HepG2 (cell line): ENCODE measurements around the gene CHID1. TPM values are rescaled to one million over a fixed set of nuclear protein-coding genes. Genes with fewer than 3 reads are reported as not detected.

ENCODE experiments used
- ELF4 ChIP-seq: sonication (generic); formaldehyde crosslinking; IDR thresholded peaks from 2 replicates; pipeline ENCODE4 v1.5.0; 2020; ENCODE audit warnings: missing genetic modification reagents, mild to moderate bottlenecking, moderate library complexity, borderline replicate concordance
- FOXP1 ChIP-seq, 2 experiments: fragments of 450-650 bp in 1 of 2; IDR thresholded peaks; 2 replicates each; pipeline ENCODE4 v1.6.1; 2017 to 2018; ENCODE audit warnings: antibody characterized with exemption in 1 of 2
- MAFG ChIP-seq: sonication (generic); formaldehyde crosslinking; IDR thresholded peaks from 2 replicates; pipeline ENCODE4 v1.5.1; 2020; ENCODE audit warnings: mild to moderate bottlenecking, missing genetic modification reagents
- MEF2D ChIP-seq: sonication (generic); formaldehyde crosslinking; IDR thresholded peaks from 2 replicates; pipeline ENCODE4 v1.5.1; 2020; ENCODE audit warnings: mild to moderate bottlenecking, missing genetic modification reagents
- MXD4 ChIP-seq: IDR thresholded peaks from 2 replicates; pipeline ENCODE4 v1.6.1; 2016; ENCODE audit warnings: mild to moderate bottlenecking, missing biosample characterization, missing genetic modification reagents
- PTBP1 ChIP-seq: fragments of 200-400 bp; formaldehyde crosslinking; IDR thresholded peaks from 2 replicates; pipeline ENCODE4 v1.6.1; 2018; ENCODE audit warnings: low read length, low read depth; ENCODE audit not compliant: poor library complexity, severe bottlenecking
- RFX1 ChIP-seq: fragments of 450-650 bp; IDR thresholded peaks from 2 replicates; pipeline ENCODE4 v1.6.1; 2017
- SP2 ChIP-seq: sonication (generic); formaldehyde crosslinking; IDR thresholded peaks from 2 replicates; pipeline ENCODE4 v1.5.1; 2020; ENCODE audit warnings: mild to moderate bottlenecking, missing genetic modification reagents
- SRSF4 ChIP-seq: fragments of 200-400 bp; formaldehyde crosslinking; IDR thresholded peaks from one replicate; pipeline ENCODE4 v1.6.1; 2018; ENCODE audit warnings: mild to moderate bottlenecking, low read depth, low read length, moderate library complexity; ENCODE audit not compliant: poor library complexity, severe bottlenecking
- THAP11 ChIP-seq: IDR thresholded peaks from 2 replicates; pipeline ENCODE4 v1.6.1; 2016; ENCODE audit warnings: missing biosample characterization, missing genetic modification reagents
- YEATS2 ChIP-seq: sonication (generic); formaldehyde crosslinking; IDR thresholded peaks from 2 replicates; pipeline ENCODE4 v1.4.0; 2020; ENCODE audit warnings: missing genetic modification reagents, borderline replicate concordance
- ZFP62 ChIP-seq: sonication (generic); formaldehyde crosslinking; IDR thresholded peaks from 2 replicates; pipeline ENCODE4 v1.4.0; 2020; ENCODE audit warnings: missing genetic modification reagents
- ZNF180 ChIP-seq: sonication (generic); formaldehyde crosslinking; IDR thresholded peaks from 2 replicates; pipeline ENCODE4 v1.4.0; 2020; ENCODE audit warnings: low read depth, missing genetic modification reagents, borderline replicate concordance
- ZNF3 ChIP-seq: IDR thresholded peaks from 2 replicates; pipeline ENCODE4 v1.7.0; 2017; ENCODE audit warnings: inconsistent platforms
- ZNF343 ChIP-seq: sonication (generic); formaldehyde crosslinking; IDR thresholded peaks from 2 replicates; pipeline ENCODE4 v1.4.0; 2020; ENCODE audit warnings: mild to moderate bottlenecking, missing genetic modification reagents
- ZNF674 ChIP-seq: sonication (generic); formaldehyde crosslinking; IDR thresholded peaks from 2 replicates; pipeline ENCODE4 v1.5.0; 2020; ENCODE audit warnings: low read depth, mild to moderate bottlenecking, missing genetic modification reagents
- ZNF788 ChIP-seq: sonication (generic); formaldehyde crosslinking; IDR thresholded peaks from 2 replicates; pipeline ENCODE4 v1.5.0; 2020; ENCODE audit warnings: mild to moderate bottlenecking, missing genetic modification reagents, borderline replicate concordance
- ZNF790 ChIP-seq: sonication (generic); formaldehyde crosslinking; IDR thresholded peaks from 2 replicates; pipeline ENCODE4 v1.8.0; 2022; ENCODE audit warnings: missing genetic modification reagents, mild to moderate bottlenecking, borderline replicate concordance
- ZNF891 ChIP-seq: sonication (generic); formaldehyde crosslinking; IDR thresholded peaks from 2 replicates; pipeline ENCODE4 v1.5.0; 2020; ENCODE audit warnings: mild to moderate bottlenecking, missing genetic modification reagents
- polyA plus RNA-seq, 8 experiments: library from polyadenylated mRNA; depleted of rRNA in 3 of 8; stranded (reverse) in 7 of 8; unstranded in 1 of 8; fragments of >200 nt; fragmentation: Illumina TruSeq in 4 of 8; extraction: Trizol in 4 of 8; gene quantifications; 2 replicates each; pipeline versions ENCODE4 v1.2.1 to v1.2.3, GENCODE V29; 2011 to 2016; ENCODE audit warnings: low read depth in 4 of 8, missing spikeins in 1 of 8, mixed read lengths in 1 of 8; ENCODE audit not compliant: insufficient read depth in 1 of 8
- total RNA-seq, 5 experiments: library from RNA; depleted of rRNA; stranded (reverse); fragments of >200 nt; fragmentation: Illumina TruSeq; extraction: Trizol; gene quantifications; 2 replicates each; pipeline ENCODE4 v1.2.3, GENCODE V29; 2016; ENCODE audit warnings: low read depth in 1 of 5
- TF ChIP-seq, protein P1 (sequence below): IDR thresholded peaks from 2 replicates; pipeline ENCODE4 v1.6.1; 2016; ENCODE audit warnings: low read depth, borderline replicate concordance
- TF ChIP-seq, protein P2 (sequence below): sonication (generic); formaldehyde crosslinking; IDR thresholded peaks from 2 replicates; pipeline ENCODE4 v1.8.0; 2022; ENCODE audit warnings: mild to moderate bottlenecking, missing genetic modification reagents; ENCODE audit not compliant: insufficient replicate concordance
- TF ChIP-seq, protein P3 (sequence below): sonication (generic); formaldehyde crosslinking; IDR thresholded peaks from 2 replicates; pipeline ENCODE4 v1.4.0; 2020; ENCODE audit warnings: mild to moderate bottlenecking, missing genetic modification reagents
- TF ChIP-seq, protein P4 (sequence below): sonication (generic); formaldehyde crosslinking; conservative IDR thresholded peaks from 2 replicates; pipeline ENCODE4 v1.4.0; 2020; ENCODE audit warnings: missing genetic modification reagents
- TF ChIP-seq, protein P5 (sequence below): sonication (generic); formaldehyde crosslinking; IDR thresholded peaks from 2 replicates; pipeline ENCODE4 v1.5.1; 2020; ENCODE audit warnings: missing genetic modification reagents, mild to moderate bottlenecking, borderline replicate concordance

The CHID1 gene
- total and polyA plus RNA-seq, 2 of the 13 experiments (the other 11 are each of a cell fraction or from before 2014, with no cell fraction given): 65.1 to 93.6 TPM

DNA sequence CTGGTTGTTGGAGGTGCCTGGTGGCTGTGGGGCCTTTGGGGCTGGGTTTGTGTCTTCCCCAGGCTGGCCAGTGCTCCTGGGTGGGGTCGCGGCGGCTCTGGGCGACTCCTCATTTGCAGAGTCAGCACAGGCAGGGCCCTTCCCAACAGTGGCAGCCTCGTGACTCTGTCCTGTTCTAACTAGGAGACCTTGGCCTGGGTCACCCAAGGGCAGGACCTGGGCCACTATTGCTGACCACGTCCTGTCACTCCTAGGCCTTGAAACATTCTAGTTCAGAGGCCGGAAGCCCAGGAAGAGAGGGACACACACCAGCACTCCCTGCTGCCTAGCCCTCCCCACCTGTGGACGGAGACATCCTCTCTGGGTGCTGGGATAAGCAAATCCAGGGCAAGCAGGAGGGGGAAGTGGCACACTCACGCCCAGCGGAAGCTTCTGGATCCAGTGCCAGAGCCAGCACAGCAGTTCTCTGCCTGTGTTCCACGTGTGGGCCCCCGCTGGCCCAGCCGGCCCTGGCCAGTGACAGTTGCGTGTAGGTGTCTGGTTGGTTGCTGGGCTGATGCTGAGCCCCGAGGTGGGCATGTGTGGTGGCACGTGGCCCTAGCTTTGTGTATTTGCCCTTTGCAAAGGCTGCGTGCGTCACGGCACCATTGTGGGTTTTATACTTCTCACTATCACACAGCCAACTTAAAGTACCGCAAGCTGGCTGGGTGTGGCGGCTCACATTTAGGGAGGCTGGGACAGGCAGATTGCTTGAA, 4.3 kb upstream of the CHID1 start (continued):
- TF ChIP-seq ZNF788 (CRISPR knock-in tag) (peak; percentile 75; the same call in 1 of the 2 replicates), SRSF4 (no peak), YEATS2 (CRISPR knock-in tag) (peak; percentile 31; the same call in 1 of the 2 replicates), RFX1 (no peak), THAP11 (0 out of 2 replicates have a peak, but pooled peaks have one; percentile 45), ZNF3 (CRISPR knock-in tag) (no peak), SP2 (no peak), ZNF674 (CRISPR knock-in tag) (no peak), ZFP62 (no peak), MAFG (peak; percentile 79), ZNF891 (CRISPR knock-in tag) (peak; percentile 57; the same call in 1 of the 2 replicates), MEF2D (peak; percentile 15; the same call in 1 of the 2 replicates), PTBP1 (no peak), ZNF790 (CRISPR knock-in tag) (no peak), ZNF180 (no peak), ZNF343 (CRISPR knock-in tag) (no peak), FOXP1 (IDR thresholded peaks at IDR 0.05) (no peak), FOXP1 (CRISPR knock-in tag; IDR thresholded peaks at IDR 0.05) (no peak), ELF4 (CRISPR knock-in tag) (no peak), MXD4 (CRISPR knock-in tag) (peak; percentile 17; the same call in 1 of the 2 replicates)
- TF ChIP-seq, protein P1, sequence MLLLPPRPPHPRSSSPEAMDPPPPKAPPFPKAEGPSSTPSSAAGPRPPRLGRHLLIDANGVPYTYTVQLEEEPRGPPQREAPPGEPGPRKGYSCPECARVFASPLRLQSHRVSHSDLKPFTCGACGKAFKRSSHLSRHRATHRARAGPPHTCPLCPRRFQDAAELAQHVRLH (CRISPR knock-in tag): peak; percentile 40; the same call in 1 of the 2 replicates
- TF ChIP-seq, protein P2, sequence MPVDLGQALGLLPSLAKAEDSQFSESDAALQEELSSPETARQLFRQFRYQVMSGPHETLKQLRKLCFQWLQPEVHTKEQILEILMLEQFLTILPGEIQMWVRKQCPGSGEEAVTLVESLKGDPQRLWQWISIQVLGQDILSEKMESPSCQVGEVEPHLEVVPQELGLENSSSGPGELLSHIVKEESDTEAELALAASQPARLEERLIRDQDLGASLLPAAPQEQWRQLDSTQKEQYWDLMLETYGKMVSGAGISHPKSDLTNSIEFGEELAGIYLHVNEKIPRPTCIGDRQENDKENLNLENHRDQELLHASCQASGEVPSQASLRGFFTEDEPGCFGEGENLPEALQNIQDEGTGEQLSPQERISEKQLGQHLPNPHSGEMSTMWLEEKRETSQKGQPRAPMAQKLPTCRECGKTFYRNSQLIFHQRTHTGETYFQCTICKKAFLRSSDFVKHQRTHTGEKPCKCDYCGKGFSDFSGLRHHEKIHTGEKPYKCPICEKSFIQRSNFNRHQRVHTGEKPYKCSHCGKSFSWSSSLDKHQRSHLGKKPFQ (CRISPR knock-in tag): peak; percentile 46
- TF ChIP-seq, protein P3, sequence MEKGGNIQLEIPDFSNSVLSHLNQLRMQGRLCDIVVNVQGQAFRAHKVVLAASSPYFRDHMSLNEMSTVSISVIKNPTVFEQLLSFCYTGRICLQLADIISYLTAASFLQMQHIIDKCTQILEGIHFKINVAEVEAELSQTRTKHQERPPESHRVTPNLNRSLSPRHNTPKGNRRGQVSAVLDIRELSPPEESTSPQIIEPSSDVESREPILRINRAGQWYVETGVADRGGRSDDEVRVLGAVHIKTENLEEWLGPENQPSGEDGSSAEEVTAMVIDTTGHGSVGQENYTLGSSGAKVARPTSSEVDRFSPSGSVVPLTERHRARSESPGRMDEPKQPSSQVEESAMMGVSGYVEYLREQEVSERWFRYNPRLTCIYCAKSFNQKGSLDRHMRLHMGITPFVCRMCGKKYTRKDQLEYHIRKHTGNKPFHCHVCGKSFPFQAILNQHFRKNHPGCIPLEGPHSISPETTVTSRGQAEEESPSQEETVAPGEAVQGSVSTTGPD (CRISPR knock-in tag): no peak
- TF ChIP-seq, protein P4, sequence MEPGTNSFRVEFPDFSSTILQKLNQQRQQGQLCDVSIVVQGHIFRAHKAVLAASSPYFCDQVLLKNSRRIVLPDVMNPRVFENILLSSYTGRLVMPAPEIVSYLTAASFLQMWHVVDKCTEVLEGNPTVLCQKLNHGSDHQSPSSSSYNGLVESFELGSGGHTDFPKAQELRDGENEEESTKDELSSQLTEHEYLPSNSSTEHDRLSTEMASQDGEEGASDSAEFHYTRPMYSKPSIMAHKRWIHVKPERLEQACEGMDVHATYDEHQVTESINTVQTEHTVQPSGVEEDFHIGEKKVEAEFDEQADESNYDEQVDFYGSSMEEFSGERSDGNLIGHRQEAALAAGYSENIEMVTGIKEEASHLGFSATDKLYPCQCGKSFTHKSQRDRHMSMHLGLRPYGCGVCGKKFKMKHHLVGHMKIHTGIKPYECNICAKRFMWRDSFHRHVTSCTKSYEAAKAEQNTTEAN (CRISPR knock-in tag): no peak
- TF ChIP-seq, protein P5, sequence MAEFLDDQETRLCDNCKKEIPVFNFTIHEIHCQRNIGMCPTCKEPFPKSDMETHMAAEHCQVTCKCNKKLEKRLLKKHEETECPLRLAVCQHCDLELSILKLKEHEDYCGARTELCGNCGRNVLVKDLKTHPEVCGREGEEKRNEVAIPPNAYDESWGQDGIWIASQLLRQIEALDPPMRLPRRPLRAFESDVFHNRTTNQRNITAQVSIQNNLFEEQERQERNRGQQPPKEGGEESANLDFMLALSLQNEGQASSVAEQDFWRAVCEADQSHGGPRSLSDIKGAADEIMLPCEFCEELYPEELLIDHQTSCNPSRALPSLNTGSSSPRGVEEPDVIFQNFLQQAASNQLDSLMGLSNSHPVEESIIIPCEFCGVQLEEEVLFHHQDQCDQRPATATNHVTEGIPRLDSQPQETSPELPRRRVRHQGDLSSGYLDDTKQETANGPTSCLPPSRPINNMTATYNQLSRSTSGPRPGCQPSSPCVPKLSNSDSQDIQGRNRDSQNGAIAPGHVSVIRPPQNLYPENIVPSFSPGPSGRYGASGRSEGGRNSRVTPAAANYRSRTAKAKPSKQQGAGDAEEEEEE (CRISPR knock-in tag): no peak
